ENCODE results near the gene THADA.

THADA gene

GRCh38 chr2:43221763-43222474, 373.9 kb downstream of the THADA start:
- Histone ChIP-seq H3K9ac (ENCODE audit: low read depth, low read length) (peak overlapping the region; percentile 96), H3K4me1 (ENCODE audit: insufficient read depth, low read length) (peaks cover 52% of the 10 kb centered on the region), H3K4me3 (ENCODE audit: low read depth in 1 of 2, low read length in 2 of 2) (peak overlapping the region; percentile 79 to 83), H3K79me2 (ENCODE audit: insufficient read depth, low read length) (peaks cover 82% of the 10 kb centered on the region), H3K36me3 (ENCODE audit: insufficient read depth, low read length) (peaks cover 57% of the 10 kb centered on the region), H3K27me3 (ENCODE audit: insufficient read depth, low read length, poor library complexity) (no peaks in the 10 kb centered on the region), H3K27ac (ENCODE audit: low read length) (peak overlapping the region; percentile 99), H4K20me1 (ENCODE audit: insufficient read depth, low read length) (peaks cover 46% of the 10 kb centered on the region), H2AFZ (ENCODE audit: low read depth, low read length) (no peak overlapping the region), H3K4me2 (ENCODE audit: insufficient read depth, low read length) (peak overlapping the region; percentile 64), H3K9me3 (ENCODE audit: insufficient read depth, low read length, severe bottlenecking) (no peaks in the 10 kb centered on the region)
- peak; percentile 6; the same call in 2 of the 3 replicates for ATAC-seq (ENCODE audit: insufficient read depth, low read depth)
- TF ChIP-seq, protein P1, sequence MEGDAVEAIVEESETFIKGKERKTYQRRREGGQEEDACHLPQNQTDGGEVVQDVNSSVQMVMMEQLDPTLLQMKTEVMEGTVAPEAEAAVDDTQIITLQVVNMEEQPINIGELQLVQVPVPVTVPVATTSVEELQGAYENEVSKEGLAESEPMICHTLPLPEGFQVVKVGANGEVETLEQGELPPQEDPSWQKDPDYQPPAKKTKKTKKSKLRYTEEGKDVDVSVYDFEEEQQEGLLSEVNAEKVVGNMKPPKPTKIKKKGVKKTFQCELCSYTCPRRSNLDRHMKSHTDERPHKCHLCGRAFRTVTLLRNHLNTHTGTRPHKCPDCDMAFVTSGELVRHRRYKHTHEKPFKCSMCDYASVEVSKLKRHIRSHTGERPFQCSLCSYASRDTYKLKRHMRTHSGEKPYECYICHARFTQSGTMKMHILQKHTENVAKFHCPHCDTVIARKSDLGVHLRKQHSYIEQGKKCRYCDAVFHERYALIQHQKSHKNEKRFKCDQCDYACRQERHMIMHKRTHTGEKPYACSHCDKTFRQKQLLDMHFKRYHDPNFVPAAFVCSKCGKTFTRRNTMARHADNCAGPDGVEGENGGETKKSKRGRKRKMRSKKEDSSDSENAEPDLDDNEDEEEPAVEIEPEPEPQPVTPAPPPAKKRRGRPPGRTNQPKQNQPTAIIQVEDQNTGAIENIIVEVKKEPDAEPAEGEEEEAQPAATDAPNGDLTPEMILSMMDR (IDR thresholded peaks at IDR 0.05; ENCODE audit: borderline replicate concordance, extremely low read depth, low read length, poor library complexity, severe bottlenecking): no peak
- peak; percentile 87 for DNase-seq

- ATAC-seq (ENCODE audit: insufficient read depth, low read depth) (peak; percentile 20), DNase-seq (peak; percentile 85)
- peaks cover 56% of the 10 kb centered on the region for H3K36me3 ChIP-seq (ENCODE audit: insufficient read depth, low read length)
- H3K27me3 ChIP-seq (ENCODE audit: insufficient read depth, low read length, poor library complexity): no peaks in the 10 kb centered on the region
- peak overlapping the region; percentile 79 to 83 for H3K4me3 ChIP-seq (ENCODE audit: low read depth in 1 of 2, low read length in 2 of 2)
- peak overlapping the region; percentile 64 for H3K4me2 ChIP-seq (ENCODE audit: insufficient read depth, low read length)
- H3K27ac ChIP-seq (ENCODE audit: low read length): peak overlapping the region; percentile 99
- H3K9ac ChIP-seq (ENCODE audit: low read depth, low read length): peak overlapping the region; percentile 96
- no peak overlapping the region for H2AFZ ChIP-seq (ENCODE audit: low read depth, low read length)
- peaks cover 78% of the 10 kb centered on the region for H3K79me2 ChIP-seq (ENCODE audit: insufficient read depth, low read length)
- H3K9me3 ChIP-seq (ENCODE audit: insufficient read depth, low read length, severe bottlenecking): no peaks in the 10 kb centered on the region
- TF ChIP-seq, protein P1 (IDR thresholded peaks at IDR 0.05; ENCODE audit: borderline replicate concordance, extremely low read depth, low read length, poor library complexity, severe bottlenecking): no peak
- no peak for TF ChIP-seq EZH2 (IDR thresholded peaks at IDR 0.05; ENCODE audit: borderline replicate concordance, low read depth, low read length, severe bottlenecking)
- peaks cover 46% of the 10 kb centered on the region for H4K20me1 ChIP-seq (ENCODE audit: insufficient read depth, low read length)
- H3K4me1 ChIP-seq (ENCODE audit: insufficient read depth, low read length): peaks cover 52% of the 10 kb centered on the region
Observed at GRCh38 chr2:43221124-43221762, 374.6 kb downstream of the THADA start.

DNA sequence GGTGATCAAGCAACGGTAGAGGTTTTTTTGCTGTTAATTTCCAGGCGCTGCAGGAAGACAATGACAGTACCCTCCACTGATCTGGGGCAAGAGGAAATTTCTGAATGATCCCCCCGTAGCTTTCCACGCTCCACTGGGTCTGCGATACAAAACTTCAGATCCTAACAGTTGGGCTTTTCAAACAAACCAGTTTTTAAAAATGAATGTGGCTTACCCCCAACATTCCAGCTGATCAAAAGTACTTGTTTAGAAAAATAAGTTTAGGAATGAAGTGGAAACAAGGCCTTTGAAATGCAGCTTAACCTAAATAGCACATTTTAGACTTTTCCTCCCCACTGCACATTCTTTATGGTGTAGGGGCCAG, 375.1 kb downstream of the THADA start:
- Histone ChIP-seq H3K4me3 (ENCODE audit: low read depth in 1 of 2, low read length in 2 of 2) (peak overlapping the region; percentile 79 to 83; a peak in 3 of 4 replicates), H3K27me3 (ENCODE audit: insufficient read depth, low read length, poor library complexity) (no peaks in the 10 kb centered on the region), H4K20me1 (ENCODE audit: insufficient read depth, low read length) (peaks cover 41% of the 10 kb centered on the region), H3K4me2 (ENCODE audit: insufficient read depth, low read length) (peak overlapping the region; percentile 64), H3K9ac (ENCODE audit: low read depth, low read length) (peak overlapping the region; percentile 96), H3K27ac (ENCODE audit: low read length) (peak overlapping the region; percentile 99), H2AFZ (ENCODE audit: low read depth, low read length) (no peak overlapping the region), H3K9me3 (ENCODE audit: insufficient read depth, low read length, severe bottlenecking) (no peaks in the 10 kb centered on the region), H3K36me3 (ENCODE audit: insufficient read depth, low read length) (peaks cover 51% of the 10 kb centered on the region), H3K79me2 (ENCODE audit: insufficient read depth, low read length) (peaks cover 73% of the 10 kb centered on the region), H3K4me1 (ENCODE audit: insufficient read depth, low read length) (peaks cover 52% of the 10 kb centered on the region)
- TF ChIP-seq, protein P1 (IDR thresholded peaks at IDR 0.05; ENCODE audit: borderline replicate concordance, extremely low read depth, low read length, poor library complexity, severe bottlenecking): no peak
- no peak for TF ChIP-seq EZH2 (IDR thresholded peaks at IDR 0.05; ENCODE audit: borderline replicate concordance, low read depth, low read length, severe bottlenecking)
- DNase-seq: peak; percentile 35
- ATAC-seq (ENCODE audit: insufficient read depth, low read depth): no peak
